NCI-H526 treated with DMSO at 0.1 percent for 48 hours (cell line): ENCODE data around the gene MAPKAPK3.

Experiments used
- DNase-seq: peaks from one replicate; lab custom pipeline; 2025; lab: John Stamatoyannopoulos, UW

Gene MAPKAPK3

GRCh38 chr3:50617096-50617791, at the start of gene MAPKAPK3:
MAPKAPK3 (plus strand) TSS chr3:50617151; CDS start chr3:50617566, 415 bp downstream.
- DNase-seq, result no peak

DNA sequence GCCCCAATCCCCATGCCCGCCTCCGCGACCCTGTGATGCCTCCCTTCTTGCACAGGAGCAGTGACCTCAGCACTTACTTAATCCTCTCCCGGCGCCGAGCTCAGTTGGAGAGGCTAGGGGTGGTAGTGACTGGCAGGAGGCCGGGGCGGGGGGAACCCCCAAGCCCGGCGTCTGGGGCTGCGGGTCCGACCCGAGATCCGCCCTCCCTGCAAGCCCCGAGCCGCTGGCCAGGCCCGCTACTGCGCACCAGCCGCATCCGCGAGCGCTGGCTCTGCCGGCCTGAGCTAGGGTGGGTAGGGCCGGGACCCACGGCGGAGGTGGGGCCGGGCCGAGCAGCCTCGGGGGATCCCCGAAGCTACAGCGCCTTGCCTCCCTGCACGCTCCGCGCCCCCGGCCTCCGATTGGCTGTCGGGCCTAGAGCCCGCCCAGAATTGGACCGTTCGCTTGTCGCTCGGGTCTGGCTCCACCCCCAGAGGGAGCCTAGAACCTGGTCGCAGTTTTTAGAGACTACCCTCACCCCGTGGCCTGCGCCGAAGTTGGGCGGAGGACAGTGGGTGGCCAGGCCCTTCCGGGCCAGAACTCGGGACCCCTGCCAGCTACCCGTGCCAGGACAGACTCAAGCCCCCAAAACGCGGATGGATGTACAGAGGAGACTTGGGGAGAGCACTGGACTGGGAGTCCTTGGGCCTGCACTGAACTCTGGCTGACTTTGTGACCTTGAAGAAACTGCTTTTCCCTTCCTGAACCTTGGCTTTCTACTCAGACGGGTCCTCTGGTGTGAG, 49.4 kb upstream of the MAPKAPK3 start, which contains the start of gene C3orf18:
Gene C3orf18 (minus strand): TSS at position 362 of the 782 bp plus-strand sequence. CDS start 2,048 bp downstream, outside the sequence.
- peak; percentile 48 for DNase-seq

DNA sequence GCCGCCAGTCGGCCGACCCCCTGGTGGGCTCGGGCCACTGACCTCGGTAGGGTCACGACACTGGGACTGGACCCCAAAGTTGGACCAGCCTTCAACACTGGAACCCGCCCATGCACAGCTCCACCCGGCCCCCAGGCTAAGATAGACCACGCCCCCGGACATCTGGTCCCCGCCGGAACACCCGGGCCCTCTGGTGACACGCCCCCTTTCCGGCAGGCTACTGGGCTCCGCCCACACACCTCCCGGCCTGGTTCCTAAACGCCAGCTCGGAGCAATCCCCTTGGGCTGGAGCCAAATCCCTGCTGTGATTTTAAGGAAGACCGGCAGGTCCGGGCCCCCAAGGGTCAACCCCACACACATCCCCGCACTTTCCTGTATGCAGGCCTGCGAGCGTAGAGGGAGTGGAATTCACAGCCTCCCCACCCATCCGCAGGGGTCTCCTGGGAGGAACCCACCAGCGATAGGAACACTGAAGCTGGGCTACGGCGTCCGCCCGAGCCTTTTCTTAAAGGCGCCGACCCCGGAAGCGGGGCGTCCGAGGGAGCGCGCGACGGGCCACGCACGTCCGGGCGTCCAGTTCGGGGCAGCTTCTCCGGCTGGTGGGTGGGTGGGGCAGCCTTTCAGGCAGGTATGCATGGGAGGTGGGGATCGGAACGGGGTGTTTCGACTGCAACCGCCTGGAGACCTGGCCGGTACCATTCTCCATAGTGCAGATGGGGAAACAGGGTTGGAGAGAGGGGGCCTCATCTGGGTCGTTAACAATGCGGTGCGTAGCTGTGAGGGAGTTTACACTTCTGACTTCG, 47.8 kb upstream of the MAPKAPK3 start, which contains the start of gene HEMK1:
Gene HEMK1 (plus strand): TSS at position 576 of the 803 bp plus-strand sequence. CDS start 1,583 bp downstream, outside the sequence.
- peak; percentile 81 for DNase-seq

DNA sequence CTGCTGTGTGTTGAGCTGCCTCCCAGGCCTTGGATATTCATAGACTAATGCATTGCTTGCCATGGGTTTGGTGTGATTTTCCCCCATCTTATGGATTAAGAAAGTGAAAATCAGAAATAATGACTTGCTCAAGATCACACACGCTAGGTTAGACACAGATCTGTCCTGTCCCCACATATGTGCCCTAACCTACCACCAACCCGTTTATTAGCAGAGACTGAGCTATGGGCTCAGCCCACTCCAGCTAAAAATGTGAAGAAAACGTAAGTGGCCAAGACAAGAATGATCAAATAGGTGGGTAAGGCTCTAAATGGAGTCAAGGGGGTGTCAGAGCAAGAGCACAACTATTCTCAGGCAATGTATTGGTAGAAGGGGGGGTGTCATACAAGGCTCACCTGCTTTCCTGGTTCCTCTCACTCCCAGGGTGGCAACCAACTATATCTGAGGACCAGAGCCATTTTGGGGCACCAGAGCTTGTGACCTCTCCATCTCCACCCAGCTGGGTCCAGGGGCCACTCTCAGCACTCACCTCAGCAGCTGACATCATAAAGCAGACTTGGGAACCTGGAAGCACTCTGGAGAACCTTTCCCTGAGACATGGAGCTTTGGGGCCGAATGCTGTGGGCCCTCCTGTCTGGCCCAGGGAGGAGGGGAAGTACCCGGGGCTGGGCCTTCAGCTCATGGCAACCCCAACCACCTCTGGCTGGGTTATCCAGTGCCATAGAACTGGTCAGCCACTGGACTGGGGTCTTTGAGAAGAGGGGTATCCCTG, 46.3 kb upstream of the MAPKAPK3 start:
- no peak for DNase-seq

- DNase-seq, result no peak
Observed at GRCh38 chr3:50571486-50571885, 45.5 kb upstream of the MAPKAPK3 start.

GRCh38 chr3:50572158-50572557, 44.8 kb upstream of the MAPKAPK3 start:
- DNase-seq, result no peak

GRCh38 chr3:50572801-50573371, 44.1 kb upstream of the MAPKAPK3 start:
- no peak for DNase-seq

DNA sequence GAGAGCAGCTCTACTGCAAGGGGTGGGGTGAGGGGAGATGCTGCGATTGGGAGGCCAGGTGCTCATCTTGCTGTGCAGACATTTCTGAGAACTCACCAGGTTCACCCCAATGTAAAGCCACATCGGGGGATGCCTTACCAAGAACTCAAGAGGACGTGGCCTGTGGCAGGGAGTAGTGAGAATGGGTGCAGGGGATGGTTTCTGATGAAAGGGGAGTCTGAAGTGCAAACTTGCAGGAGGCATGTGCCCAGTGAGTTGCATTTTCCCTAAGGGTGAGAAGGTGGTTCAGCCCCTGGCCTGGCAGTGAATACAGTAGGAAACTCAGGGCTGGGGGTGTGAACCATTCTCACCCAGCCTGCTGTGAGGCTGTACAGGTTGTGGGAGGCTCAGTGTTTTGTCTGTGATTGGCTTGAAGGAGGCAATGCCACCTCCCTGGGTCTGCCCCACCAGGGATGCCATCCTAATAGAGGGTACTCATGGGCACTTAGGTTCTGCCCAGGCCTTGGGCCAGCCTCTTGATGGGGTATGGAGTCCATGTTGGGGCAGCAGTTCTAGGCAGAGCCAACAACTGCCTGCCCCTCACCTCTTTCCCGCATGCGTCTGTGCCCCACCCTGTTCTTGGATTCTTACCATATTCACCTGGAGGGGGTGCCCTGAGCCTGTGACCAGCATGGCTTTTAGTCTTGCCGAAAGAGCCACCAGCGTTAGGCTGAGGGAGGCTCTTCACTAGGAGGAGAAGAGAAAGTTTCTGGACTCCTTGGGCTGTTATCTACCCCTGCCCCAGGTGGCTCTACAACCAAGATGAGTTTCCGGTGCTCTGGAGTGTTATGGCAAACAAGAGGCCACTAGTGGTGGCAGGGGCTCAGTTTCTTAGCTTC, 43.1 kb upstream of the MAPKAPK3 start:
- no peak for DNase-seq

- no peak for DNase-seq
Observed at GRCh38 chr3:50574444-50574831, 42.5 kb upstream of the MAPKAPK3 start.

- no peak for DNase-seq
Observed at GRCh38 chr3:50575372-50575771, 41.6 kb upstream of the MAPKAPK3 start.

DNA sequence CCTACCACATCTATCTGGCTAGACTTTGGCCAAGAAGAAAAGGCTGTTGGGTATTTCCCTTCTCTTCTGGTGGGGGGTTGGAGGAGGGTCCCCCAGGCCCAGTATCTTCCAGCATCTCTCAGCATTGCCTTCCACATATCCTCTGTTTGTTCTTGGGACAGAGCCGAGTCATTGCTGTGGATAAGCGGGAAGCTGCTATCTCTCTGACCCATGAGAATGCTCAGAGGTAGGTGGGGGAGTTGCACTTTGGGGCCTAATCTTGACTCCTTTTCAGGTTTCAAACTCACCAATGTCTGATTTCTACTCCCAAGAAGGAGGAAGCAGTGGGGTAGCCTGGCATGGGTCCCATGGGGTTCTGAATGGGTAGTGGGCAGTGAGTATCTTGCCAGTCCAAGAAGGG, 39.6 kb upstream of the MAPKAPK3 start:
- DNase-seq, result no peak

- DNase-seq, result no peak
Observed at GRCh38 chr3:50580683-50581458, 36.1 kb upstream of the MAPKAPK3 start.

DNA sequence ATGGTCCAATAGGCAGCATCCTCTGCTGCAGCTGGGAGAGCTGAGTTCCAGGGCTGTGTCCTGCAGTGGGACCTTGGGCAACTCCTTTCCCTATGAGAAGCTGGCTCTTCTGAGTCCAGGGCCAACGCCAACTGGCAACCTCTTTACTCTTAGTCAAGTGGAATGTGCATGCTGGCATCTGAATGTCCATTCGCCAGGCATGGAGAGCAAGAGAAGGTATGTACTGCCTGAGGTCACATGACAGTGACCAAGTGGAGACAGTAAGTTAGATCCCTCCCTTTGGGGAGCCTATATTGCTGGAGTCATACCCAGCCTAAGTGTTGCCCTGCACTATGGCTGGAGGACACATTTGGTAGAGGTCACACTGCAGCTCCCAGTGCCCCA, 35.5 kb upstream of the MAPKAPK3 start:
- DNase-seq, result no peak

DNA sequence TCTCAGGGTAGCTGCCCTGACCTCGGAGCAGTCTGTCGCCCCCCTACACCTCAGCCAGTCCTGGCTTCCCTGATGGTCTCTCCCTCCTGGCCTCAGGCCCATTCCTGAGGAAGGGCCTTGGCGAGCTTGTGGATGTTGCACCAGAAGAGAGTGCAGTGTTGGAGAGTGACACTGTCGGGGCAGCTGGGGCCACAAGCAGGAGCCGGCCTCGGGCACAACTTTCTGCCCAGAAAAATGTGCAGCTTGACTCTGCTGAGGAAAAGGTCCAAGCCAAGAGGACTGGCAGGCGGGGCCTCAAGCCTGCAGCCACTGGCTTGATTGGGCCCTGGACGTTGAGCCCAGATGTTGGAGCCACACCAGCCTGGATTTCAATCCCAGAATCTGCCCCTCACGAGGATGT, 34.9 kb upstream of the MAPKAPK3 start:
- no peak for DNase-seq

- DNase-seq, result no peak
Observed at GRCh38 chr3:50583897-50584296, 33.1 kb upstream of the MAPKAPK3 start.

DNA sequence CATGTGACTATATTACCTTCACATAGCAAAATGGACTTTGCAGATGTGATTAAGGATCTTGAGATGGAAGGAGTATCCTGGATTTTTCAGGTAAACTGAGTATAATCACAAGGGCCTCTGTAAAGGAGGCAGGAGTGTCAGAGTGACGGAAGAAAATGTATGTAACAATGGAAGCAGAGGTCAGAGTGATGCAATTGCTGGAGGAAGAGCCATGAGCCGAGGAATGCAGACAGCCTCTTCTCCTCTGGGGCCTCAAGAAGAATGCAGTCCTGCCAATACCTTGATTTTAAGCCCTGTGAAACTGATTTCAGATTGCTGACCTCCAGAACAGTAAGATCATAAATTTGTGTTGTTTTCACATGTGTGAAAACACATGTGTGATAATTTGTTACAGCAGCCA, 32.6 kb upstream of the MAPKAPK3 start:
- no peak for DNase-seq

DNA sequence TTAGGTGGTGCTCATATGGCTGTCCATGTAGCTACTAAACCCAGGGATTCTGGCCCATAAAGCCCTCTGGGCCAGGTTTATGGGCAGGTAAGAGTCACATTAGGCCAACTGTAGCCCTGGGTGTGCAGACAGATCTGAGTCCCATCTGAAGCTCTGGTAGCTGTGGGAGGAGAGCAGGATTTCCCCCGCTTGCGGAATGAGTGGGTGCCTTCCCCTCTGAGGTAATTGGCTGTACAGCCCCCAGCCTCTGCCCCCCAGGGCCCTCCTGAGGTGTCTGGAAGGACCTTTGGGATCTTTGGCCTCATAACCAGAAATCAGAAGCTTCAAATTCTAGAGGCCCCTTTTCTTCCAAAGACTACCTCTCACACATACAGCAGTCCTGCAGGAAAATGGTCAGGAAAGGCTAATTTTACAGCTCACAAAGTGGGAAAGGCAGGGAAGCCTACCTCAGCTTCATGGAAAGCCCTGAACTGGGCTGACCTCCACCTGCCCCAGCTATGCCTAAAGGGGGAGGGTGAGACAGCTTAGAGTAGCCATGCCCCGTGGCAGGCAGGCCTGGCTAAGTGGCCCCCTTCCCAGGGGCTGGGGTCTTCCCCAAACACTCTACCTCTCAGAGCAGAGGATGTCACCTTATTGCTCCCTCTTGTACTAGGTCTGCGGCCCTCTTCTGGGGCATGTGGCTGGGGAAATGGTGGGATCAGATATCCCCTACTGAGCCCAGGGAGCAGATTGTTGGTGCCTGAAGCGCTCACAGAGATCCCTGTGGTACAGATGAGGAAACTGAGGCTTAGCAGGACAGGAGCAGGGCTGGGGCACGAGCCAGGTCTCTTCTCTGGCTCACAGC, 30.8 kb upstream of the MAPKAPK3 start:
- no peak for DNase-seq

DNA sequence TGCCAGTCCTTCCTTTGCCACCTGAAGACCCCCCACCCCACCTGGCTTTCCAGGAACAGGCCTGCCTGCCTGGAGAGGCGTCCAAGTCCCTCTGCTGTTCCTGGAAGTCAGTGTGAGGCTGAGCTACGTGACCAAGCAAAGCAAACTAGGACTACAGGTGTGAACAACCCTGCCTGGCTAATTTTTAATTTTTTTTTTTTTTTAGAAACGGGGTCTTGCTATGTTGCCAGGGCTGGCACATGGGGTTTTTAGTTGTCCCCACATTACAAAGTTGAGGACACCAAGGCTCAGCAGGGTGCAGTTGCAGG, 30.2 kb upstream of the MAPKAPK3 start:
- no peak for DNase-seq

GRCh38 chr3:50587373-50587772, 29.6 kb upstream of the MAPKAPK3 start:
- no peak for DNase-seq
